ENCODE data around the gene PHLDB3.
"Not testable (repeated sequence)": the region's sequence is repeated elsewhere in the genome, so short reads cannot be mapped to it uniquely, and the experiment has no call there.

DNA sequence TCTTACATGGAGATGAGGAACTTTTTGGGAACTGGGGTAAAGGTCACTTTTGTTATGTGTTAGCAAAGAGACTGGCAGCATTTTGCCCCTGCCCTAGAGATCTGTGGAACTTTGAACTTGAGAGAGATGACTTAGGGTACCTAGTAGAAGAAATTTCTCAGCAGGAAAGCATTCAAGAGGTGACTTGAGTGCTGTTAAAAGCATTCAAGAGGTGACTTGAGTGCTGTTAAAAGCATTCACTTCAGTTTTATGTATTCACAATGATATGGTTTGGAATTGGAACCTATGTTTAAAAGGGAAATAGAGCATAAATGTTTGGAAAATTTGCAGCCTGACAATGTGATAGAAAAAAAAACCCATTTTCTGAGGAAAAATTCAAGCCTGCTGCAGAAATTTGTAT lies 7.9 kb upstream of the PHLDB3 start:
- not testable (repeated sequence) for TF ChIP-seq CTCF, POLR2A (IDR thresholded peaks at IDR 0.05)
